ENCODE results near the gene ZMYND15.

- TF ChIP-seq ZNF761 (CRISPR knock-in tag; conservative IDR thresholded peaks at IDR 0.05) (no peak), SCMH1 (CRISPR knock-in tag; IDR thresholded peaks at IDR 0.05; ENCODE audit: borderline replicate concordance) (no peak)
Measured at GRCh38 chr17:4740025-4740351, 355 bp downstream of the ZMYND15 start.
